CD4-positive, alpha-beta T cell (primary cell): ENCODE data around the gene VAPB. TPM values are rescaled to one million over a fixed set of nuclear protein-coding genes. Genes with fewer than 3 reads are reported as not detected.

ENCODE experiments used
- ATAC-seq: fragments of 200-7000 bp; cut with Tn5 transposase; one replicate; pipeline ENCODE4 v1.10.0; 2022; ENCODE audit warnings: mild to moderate bottlenecking; ENCODE audit not compliant: poor library complexity
- CTCF ChIA-PET: fragments of 350-600 bp; sonication (Branson Sonifier 250); formaldehyde crosslinking; loops from one replicate; lab custom pipeline; 2021; ENCODE audit warnings: antibody characterized with exemption, inconsistent platforms; lab: Charles Lee
- POLR2A ChIA-PET: fragments of 350-600 bp; sonication (Branson Sonifier 250); formaldehyde crosslinking; loops from one replicate; lab custom pipeline; 2021; ENCODE audit warnings: antibody characterized with exemption, inconsistent platforms; lab: Charles Lee
- DNase-seq, 14 experiments: peaks; one replicate each; pipeline ENCODE4 v3.0.0-alpha.2; 2013 to 2020; ENCODE audit warnings: mixed read lengths in 2 of 14
- H3K27ac ChIP-seq, 2 donors: one replicate each; pipeline versions ENCODE4 v1.5.1 to v1.7.0; 2013; ENCODE audit warnings: low read length in 2 of 2, low read depth in 1 of 2, mild to moderate bottlenecking in 1 of 2
- H3K27me3 ChIP-seq, 2 experiments: 1 replicate in 1 of 2; 2 replicates in 1 of 2; pipeline versions ENCODE4 v1.6.1 to v1.7.0; 2013; ENCODE audit warnings: low read length in 2 of 2, control low read depth in 1 of 2, mild to moderate bottlenecking in 1 of 2, moderate library complexity in 1 of 2; ENCODE audit not compliant: insufficient read depth in 2 of 2, control insufficient read depth in 1 of 2
- H3K36me3 ChIP-seq: one replicate; pipeline ENCODE4 v1.6.1; 2013; ENCODE audit warnings: low read length, control low read depth; ENCODE audit not compliant: insufficient read depth
- H3K4me1 ChIP-seq: one replicate; pipeline ENCODE4 v1.6.1; 2013; ENCODE audit warnings: low read length, control low read depth; ENCODE audit not compliant: insufficient read depth
- H3K4me3 ChIP-seq: one replicate; pipeline ENCODE4 v1.5.1; 2013; ENCODE audit warnings: mild to moderate bottlenecking, low read length, moderate library complexity
- H3K9me3 ChIP-seq, 2 experiments: 1 replicate in 1 of 2; 2 replicates in 1 of 2; pipeline versions ENCODE4 v1.6.1 to v1.7.0; 2013; ENCODE audit warnings: low read length in 2 of 2, mild to moderate bottlenecking in 2 of 2, control low read depth in 1 of 2, moderate library complexity in 1 of 2; ENCODE audit not compliant: control insufficient read depth in 1 of 2, insufficient read depth in 1 of 2
- H3K27ac Mint-ChIP-seq: one replicate; pipeline ENCODE4 v1.8.0; 2020; ENCODE audit warnings: mixed read lengths
- H3K27me3 Mint-ChIP-seq: one replicate; pipeline ENCODE4 v1.8.0; 2021; ENCODE audit warnings: mixed read lengths
- H3K36me3 Mint-ChIP-seq: one replicate; pipeline ENCODE4 v1.8.0; 2021; ENCODE audit warnings: low read depth, mixed read lengths
- H3K4me1 Mint-ChIP-seq: one replicate; pipeline ENCODE4 v1.8.0; 2021; ENCODE audit warnings: low read depth, mixed read lengths
- H3K4me3 Mint-ChIP-seq: one replicate; pipeline ENCODE4 v1.8.0; 2020; ENCODE audit warnings: mild to moderate bottlenecking, mixed read lengths
- H3K9me3 Mint-ChIP-seq: one replicate; pipeline ENCODE4 v1.8.0; 2020; ENCODE audit warnings: mixed read lengths
- intact Hi-C, 2 experiments: fragments of 100-400 bp; cut with DNase I in 1 of 2; cut with micrococcal nuclease in 1 of 2; formaldehyde crosslinking; loops; one replicate each; pipeline versions ENCODE4 v1.15.1 to v1.9.0; 2023 to 2025; cut with DNase I, micrococcal nuclease
- total RNA-seq, 174 experiments: library from RNA in 2 of 174; stranded (reverse) in 2 of 174; gene quantifications; one replicate each; pipeline ENCODE4 v1.2.3 and lab custom pipeline; 2021 to 2026
- TF ChIP-seq, protein P1 (sequence below): fragments of 200-600 bp; IDR thresholded peaks from one replicate; pipeline ENCODE4 v1.8.0; 2022; ENCODE audit warnings: antibody characterized with exemption, mild to moderate bottlenecking

The VAPB gene
- total RNA-seq, 2 experiments from 2014 or later = 25.2 to 29.4 TPM

DNA sequence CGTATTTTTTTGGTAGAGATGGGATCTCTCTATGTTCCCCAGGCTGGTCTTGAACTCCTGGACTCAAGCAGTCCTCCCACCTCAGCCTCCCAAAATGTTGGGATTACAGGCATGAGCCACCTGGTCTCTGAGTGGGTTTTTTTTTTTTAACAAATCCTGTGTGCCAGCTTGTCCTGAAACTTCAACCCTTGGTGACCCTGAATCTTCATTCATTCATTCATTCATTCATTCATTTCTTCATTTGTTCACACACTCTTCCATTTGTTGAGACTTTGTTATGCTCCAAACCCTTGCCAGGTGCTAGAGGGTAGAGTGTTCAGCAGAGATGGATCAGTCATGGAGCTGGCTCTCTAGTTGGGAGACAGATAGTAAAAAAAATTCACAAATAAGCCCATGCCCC is 12.0 kb upstream of the VAPB start:
- no peaks in the 10 kb centered on the region for H3K36me3 ChIP-seq
- Mint-ChIP-seq H3K27ac (no peak overlapping the region), H3K4me3 (no peak overlapping the region), H3K36me3 (no peaks in the 10 kb centered on the region), H3K27me3 (peaks cover 45% of the 10 kb centered on the region), H3K9me3 (peaks cover 5% of the 10 kb centered on the region), H3K4me1 (no peaks in the 10 kb centered on the region)
- POLR2A ChIA-PET = interaction anchor here (1.2 kb wide), 1 partner anchor 12 kb away, joined by 7 read pairs; the partner anchor contains the start of gene VAPB
- peaks cover 5 to 9% of the 10 kb centered on the region in 2 experiments for H3K9me3 ChIP-seq
- H3K4me1 ChIP-seq = no peaks in the 10 kb centered on the region
- H3K27ac ChIP-seq = no peak overlapping the region
- ATAC-seq (no peak), DNase-seq (no peak)
- peaks cover 6 to 10% of the 10 kb centered on the region in 2 experiments for H3K27me3 ChIP-seq
- intact Hi-C loops = no loop called here
- H3K4me3 ChIP-seq = no peak overlapping the region
- TF ChIP-seq, protein P1, sequence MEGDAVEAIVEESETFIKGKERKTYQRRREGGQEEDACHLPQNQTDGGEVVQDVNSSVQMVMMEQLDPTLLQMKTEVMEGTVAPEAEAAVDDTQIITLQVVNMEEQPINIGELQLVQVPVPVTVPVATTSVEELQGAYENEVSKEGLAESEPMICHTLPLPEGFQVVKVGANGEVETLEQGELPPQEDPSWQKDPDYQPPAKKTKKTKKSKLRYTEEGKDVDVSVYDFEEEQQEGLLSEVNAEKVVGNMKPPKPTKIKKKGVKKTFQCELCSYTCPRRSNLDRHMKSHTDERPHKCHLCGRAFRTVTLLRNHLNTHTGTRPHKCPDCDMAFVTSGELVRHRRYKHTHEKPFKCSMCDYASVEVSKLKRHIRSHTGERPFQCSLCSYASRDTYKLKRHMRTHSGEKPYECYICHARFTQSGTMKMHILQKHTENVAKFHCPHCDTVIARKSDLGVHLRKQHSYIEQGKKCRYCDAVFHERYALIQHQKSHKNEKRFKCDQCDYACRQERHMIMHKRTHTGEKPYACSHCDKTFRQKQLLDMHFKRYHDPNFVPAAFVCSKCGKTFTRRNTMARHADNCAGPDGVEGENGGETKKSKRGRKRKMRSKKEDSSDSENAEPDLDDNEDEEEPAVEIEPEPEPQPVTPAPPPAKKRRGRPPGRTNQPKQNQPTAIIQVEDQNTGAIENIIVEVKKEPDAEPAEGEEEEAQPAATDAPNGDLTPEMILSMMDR = no peak
- CTCF ChIA-PET = no interaction called here

DNA sequence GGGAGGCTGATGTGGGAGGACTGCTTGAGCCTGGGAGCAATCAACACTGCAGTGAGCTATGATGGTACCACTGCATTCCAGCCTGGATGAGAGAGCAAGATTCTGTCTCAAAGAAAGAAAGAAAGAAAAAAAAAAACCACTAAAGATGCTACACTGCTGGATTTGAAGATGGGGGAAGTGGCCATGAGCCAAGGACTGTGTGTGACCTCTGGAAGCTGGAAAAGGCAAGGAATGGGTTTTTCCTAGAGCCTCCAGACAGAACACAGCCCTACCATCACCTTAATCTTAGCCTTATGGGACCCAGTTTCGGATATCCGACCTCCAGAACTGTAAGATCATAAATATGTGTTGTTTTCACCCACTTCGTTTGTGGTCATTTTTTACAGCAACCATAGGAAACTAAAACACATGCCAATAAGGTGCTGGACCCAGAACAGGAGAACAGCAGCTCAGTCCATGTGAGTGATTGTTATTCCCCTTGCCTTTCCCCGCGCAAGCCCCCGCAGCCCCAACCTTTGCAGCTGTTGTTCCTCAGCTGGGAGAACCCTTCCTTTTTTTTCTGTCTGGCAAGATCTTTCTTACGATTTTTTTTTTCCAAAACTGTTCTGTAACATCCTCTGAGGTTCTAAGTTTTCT is 11.1 kb upstream of the VAPB start:
- ChIA-PET POLR2A (no interaction called here), CTCF (no interaction called here)
- peaks cover 53% of the 10 kb centered on the region for H3K27me3 Mint-ChIP-seq
- peaks cover 9 to 10% of the 10 kb centered on the region in 2 experiments for H3K27me3 ChIP-seq
- peaks cover 5 to 9% of the 10 kb centered on the region in 2 experiments for H3K9me3 ChIP-seq
- no peaks in the 10 kb centered on the region for H3K36me3 Mint-ChIP-seq
- TF ChIP-seq, protein P1 = no peak
- no peak overlapping the region for H3K27ac ChIP-seq
- H3K36me3 ChIP-seq = no peaks in the 10 kb centered on the region
- H3K4me1 Mint-ChIP-seq = no peaks in the 10 kb centered on the region
- DNase-seq (no peak), ATAC-seq (no peak)
- intact Hi-C loops = no loop called here
- H3K4me1 ChIP-seq = no peaks in the 10 kb centered on the region
- H3K4me3 ChIP-seq = no peak overlapping the region
- H3K9me3 Mint-ChIP-seq = peaks cover 5% of the 10 kb centered on the region
- H3K27ac Mint-ChIP-seq = no peak overlapping the region
- H3K4me3 Mint-ChIP-seq = no peak overlapping the region

DNA sequence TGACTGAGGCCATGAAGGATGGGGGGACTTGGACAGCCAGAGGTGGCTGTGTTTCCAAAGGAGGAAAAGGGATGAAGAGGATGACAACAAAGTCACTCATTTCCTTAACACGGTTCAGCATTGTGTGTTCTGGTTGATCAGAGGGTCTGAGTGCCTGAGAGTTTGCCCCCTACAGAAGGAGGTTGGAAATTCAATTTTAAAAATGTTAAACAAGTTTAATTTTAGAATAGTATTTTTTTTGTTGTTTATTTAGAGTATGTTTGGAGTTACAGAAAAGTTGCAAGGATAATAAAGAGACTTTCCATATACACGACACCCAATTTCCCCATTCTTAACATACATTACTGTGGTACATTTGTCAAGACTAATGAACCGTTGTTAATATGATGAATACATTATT is 10.3 kb upstream of the VAPB start:
- Mint-ChIP-seq H3K36me3 (no peaks in the 10 kb centered on the region), H3K27ac (no peak overlapping the region), H3K27me3 (peaks cover 53% of the 10 kb centered on the region), H3K4me3 (no peak overlapping the region), H3K9me3 (peaks cover 5% of the 10 kb centered on the region), H3K4me1 (no peaks in the 10 kb centered on the region)
- Histone ChIP-seq H3K9me3 (peaks cover 5 to 9% of the 10 kb centered on the region in 2 experiments), H3K27ac (no peak overlapping the region), H3K4me1 (no peaks in the 10 kb centered on the region), H3K27me3 (peaks cover 9 to 10% of the 10 kb centered on the region in 2 experiments), H3K4me3 (no peak overlapping the region), H3K36me3 (no peaks in the 10 kb centered on the region)
- intact Hi-C loops = no loop called here
- ATAC-seq (no peak), DNase-seq (no peak)
- ChIA-PET POLR2A (no interaction called here), CTCF (no interaction called here)
- TF ChIP-seq, protein P1 = no peak
